ENCODE measurements around the gene NR3C2.

NR3C2 gene

GRCh38 chr4:148444296-148445070 lies 2.3 kb upstream of the NR3C2 start:
- ATAC-seq = no peak
- no peak for TF ChIP-seq TOX (CRISPR knock-in tag; IDR thresholded peaks at IDR 0.05; ENCODE audit: borderline replicate concordance)
- TF ChIP-seq TCF4 (CRISPR knock-in tag; IDR thresholded peaks at IDR 0.05; ENCODE audit: borderline replicate concordance) = no peak
- TF ChIP-seq GLIS3 (CRISPR knock-in tag; IDR thresholded peaks at IDR 0.05) = no peak

- TF ChIP-seq TCF4 (CRISPR knock-in tag; IDR thresholded peaks at IDR 0.05; ENCODE audit: borderline replicate concordance) = no peak
- TF ChIP-seq GLIS3 (CRISPR knock-in tag; IDR thresholded peaks at IDR 0.05) = no peak
- TF ChIP-seq CSDC2 (CRISPR knock-in tag; IDR thresholded peaks at IDR 0.05) = no peak
- no peak for TF ChIP-seq TSHZ2 (CRISPR knock-in tag; IDR thresholded peaks at IDR 0.05)
- TF ChIP-seq ZNF70 (CRISPR knock-in tag; IDR thresholded peaks at IDR 0.05) = no peak
- TF ChIP-seq ZFP3 (CRISPR knock-in tag; IDR thresholded peaks at IDR 0.05) = no peak
- no peak for TF ChIP-seq ZFP30 (CRISPR knock-in tag; IDR thresholded peaks at IDR 0.05)
- no peak for TF ChIP-seq RARB (CRISPR knock-in tag; IDR thresholded peaks at IDR 0.05)
- TF ChIP-seq PATZ1 (CRISPR knock-in tag; IDR thresholded peaks at IDR 0.05; ENCODE audit: borderline replicate concordance) = no peak
- TF ChIP-seq ARNTL (CRISPR knock-in tag; IDR thresholded peaks at IDR 0.05; ENCODE audit: borderline replicate concordance, low read depth) = no peak
- TF ChIP-seq ZC3H10 (CRISPR knock-in tag; IDR thresholded peaks at IDR 0.05) = no peak
- no peak for TF ChIP-seq POU6F1 (CRISPR knock-in tag; IDR thresholded peaks at IDR 0.05; ENCODE audit: borderline replicate concordance, low read depth)
- TF ChIP-seq ISL1 (CRISPR knock-in tag; IDR thresholded peaks at IDR 0.05) = no peak
- no peak for TF ChIP-seq ZNF565 (CRISPR knock-in tag; conservative IDR thresholded peaks at IDR 0.05; ENCODE audit: low read depth)
- no peak for TF ChIP-seq ZNF8 (CRISPR knock-in tag; IDR thresholded peaks at IDR 0.05)
- no peak for TF ChIP-seq ESRRG (CRISPR knock-in tag; IDR thresholded peaks at IDR 0.05)
- TF ChIP-seq PPARA (CRISPR knock-in tag; IDR thresholded peaks at IDR 0.05; ENCODE audit: borderline replicate concordance) = no peak
- TF ChIP-seq CREB5 (CRISPR knock-in tag; IDR thresholded peaks at IDR 0.05; ENCODE audit: low read depth) = no peak
- TF ChIP-seq BACH2 (CRISPR knock-in tag; IDR thresholded peaks at IDR 0.05; ENCODE audit: borderline replicate concordance) = no peak
- no peak for ATAC-seq
Measured at GRCh38 chr4:148443512-148444295, 1.5 kb upstream of the NR3C2 start.

GRCh38 chr4:148442832-148443511 lies 758 bp upstream of the NR3C2 start:
- peak; percentile 42 for ATAC-seq
- no peak for TF ChIP-seq ZNF70 (CRISPR knock-in tag; IDR thresholded peaks at IDR 0.05)
- TF ChIP-seq PATZ1 (CRISPR knock-in tag; IDR thresholded peaks at IDR 0.05; ENCODE audit: borderline replicate concordance) = no peak
- TF ChIP-seq CREB5 (CRISPR knock-in tag; IDR thresholded peaks at IDR 0.05; ENCODE audit: low read depth) = no peak
- no peak for TF ChIP-seq ESRRG (CRISPR knock-in tag; IDR thresholded peaks at IDR 0.05)
- no peak for TF ChIP-seq TOX (CRISPR knock-in tag; IDR thresholded peaks at IDR 0.05; ENCODE audit: borderline replicate concordance)
- TF ChIP-seq POU6F1 (CRISPR knock-in tag; IDR thresholded peaks at IDR 0.05; ENCODE audit: borderline replicate concordance, low read depth) = no peak
- no peak for TF ChIP-seq OSR1 (CRISPR knock-in tag; IDR thresholded peaks at IDR 0.05)
- TF ChIP-seq ZFP30 (CRISPR knock-in tag; IDR thresholded peaks at IDR 0.05) = no peak
- TF ChIP-seq ZNF565 (CRISPR knock-in tag; conservative IDR thresholded peaks at IDR 0.05; ENCODE audit: low read depth) = no peak
- no peak for TF ChIP-seq BACH2 (CRISPR knock-in tag; IDR thresholded peaks at IDR 0.05; ENCODE audit: borderline replicate concordance)
- no peak for TF ChIP-seq PPARA (CRISPR knock-in tag; IDR thresholded peaks at IDR 0.05; ENCODE audit: borderline replicate concordance)
- TF ChIP-seq SNAI2 (CRISPR knock-in tag; IDR thresholded peaks at IDR 0.05) = no peak
